HEK293 (cell line): Measurements from ENCODE around the gene GM2A.

Experiments
- CTCF ChIA-PET: fragments of 350-600 bp; formaldehyde crosslinking; extraction: SDS; loops from one replicate; lab custom pipeline; 2021; ENCODE audit warnings: antibody characterized with exemption; lab: Yijun Ruan, JAX
- POLR2A ChIA-PET: fragments of 300-600 bp; formaldehyde crosslinking; extraction: SDS; loops from one replicate; lab custom pipeline; 2020; ENCODE audit warnings: antibody characterized with exemption, inconsistent platforms; lab: Yijun Ruan, JAX
- H3K27ac ChIP-seq: fragments of 200-500 bp; sonication (Bioruptor generic); 2 replicates; pipeline ENCODE4 v1.5.1; 2014; ENCODE audit warnings: low read depth, low read length, control low read depth, inconsistent platforms; ENCODE audit errors: extremely low read depth
- H3K36me3 ChIP-seq, 2 experiments: fragments of 200-500 bp in 1 of 2; sonication (Bioruptor generic) in 1 of 2; 1 replicate in 1 of 2; 2 replicates in 1 of 2; pipeline ENCODE4 v1.5.1; 2014 to 2017; ENCODE audit warnings: inconsistent platforms in 2 of 2, low read length in 2 of 2; ENCODE audit not compliant: control insufficient read depth in 2 of 2, insufficient read depth in 1 of 2
- H3K4me1 ChIP-seq: fragments of 200-500 bp; sonication (Bioruptor generic); 2 replicates; pipeline ENCODE4 v1.5.1; 2014; ENCODE audit warnings: mild to moderate bottlenecking, low read length, inconsistent platforms; ENCODE audit not compliant: control insufficient read depth, insufficient read depth
- H3K4me3 ChIP-seq: 2 replicates; pipeline ENCODE4 v1.5.1; 2011; ENCODE audit warnings: low read depth, mild to moderate bottlenecking, control low read depth, low read length, moderate library complexity
- H3K9me3 ChIP-seq: fragments of 200-500 bp; sonication (Bioruptor generic); 2 replicates; pipeline ENCODE4 v1.5.1; 2014; ENCODE audit warnings: low read depth, low read length, inconsistent platforms; ENCODE audit not compliant: control insufficient read depth, insufficient read depth
- KLF1 ChIP-seq: fragments of 450-650 bp; formaldehyde crosslinking; IDR thresholded peaks from 2 replicates; pipeline ENCODE4 v1.5.1; 2016; ENCODE audit warnings: missing biosample characterization, missing genetic modification characterization
- KLF16 ChIP-seq: fragments of 450-650 bp; formaldehyde crosslinking; IDR thresholded peaks from 2 replicates; pipeline ENCODE4 v1.5.1; 2017; ENCODE audit warnings: missing biosample characterization, missing genetic modification characterization
- PRDM1 ChIP-seq: fragments of 450-650 bp; formaldehyde crosslinking; IDR thresholded peaks from 2 replicates; pipeline ENCODE4; 2016; ENCODE audit warnings: missing biosample characterization, missing genetic modification characterization
- TRIM28 ChIP-seq: IDR thresholded peaks from 2 replicates; pipeline ENCODE4 v1.6.1; 2011; ENCODE audit warnings: low read length, control low read depth, borderline replicate concordance
- ZNF112 ChIP-seq: fragments of 450-650 bp; formaldehyde crosslinking; IDR thresholded peaks from 2 replicates; pipeline ENCODE4 v1.5.0; 2017; ENCODE audit warnings: missing biosample characterization, missing genetic modification characterization
- ZNF473 ChIP-seq: fragments of 450-650 bp; formaldehyde crosslinking; IDR thresholded peaks from 2 replicates; pipeline ENCODE4 v1.5.1; 2017; ENCODE audit warnings: missing biosample characterization, missing genetic modification characterization
- ZNF571 ChIP-seq: fragments of 450-650 bp; formaldehyde crosslinking; IDR thresholded peaks from 2 replicates; pipeline ENCODE4 v1.5.0; 2017; ENCODE audit warnings: missing biosample characterization, missing genetic modification characterization
- ZNF626 ChIP-seq: fragments of 450-650 bp; sonication (Bioruptor Pico); formaldehyde crosslinking; IDR thresholded peaks from 2 replicates; pipeline ENCODE4 v1.5.1; 2018; ENCODE audit warnings: missing biosample characterization, missing genetic modification characterization, inconsistent platforms
- ZNF660 ChIP-seq: fragments of 450-650 bp; IDR thresholded peaks from 2 replicates; pipeline ENCODE4 v1.5.1; 2018; ENCODE audit warnings: missing biosample characterization, mild to moderate bottlenecking, missing genetic modification characterization
- ZNF707 ChIP-seq: fragments of 450-650 bp; formaldehyde crosslinking; IDR thresholded peaks from 2 replicates; pipeline ENCODE4 v1.5.1; 2016; ENCODE audit warnings: missing biosample characterization, missing genetic modification characterization
- ZNF777 ChIP-seq: fragments of 450-650 bp; formaldehyde crosslinking; IDR thresholded peaks from 2 replicates; pipeline ENCODE4 v1.5.1; 2017; ENCODE audit warnings: missing biosample characterization, missing genetic modification characterization, borderline replicate concordance
- ZSCAN16 ChIP-seq: fragments of 450-650 bp; formaldehyde crosslinking; IDR thresholded peaks from 2 replicates; pipeline ENCODE4 v1.5.1; 2016; ENCODE audit warnings: missing biosample characterization, missing genetic modification characterization
- TF ChIP-seq, protein P1 (sequence below): fragments of 450-650 bp; formaldehyde crosslinking; IDR thresholded peaks from 2 replicates; pipeline ENCODE4 v1.5.1; 2017; ENCODE audit warnings: missing biosample characterization, missing genetic modification characterization
- TF ChIP-seq, protein P2 (sequence below): fragments of 450-650 bp; formaldehyde crosslinking; IDR thresholded peaks from 2 replicates; pipeline ENCODE4 v1.5.1; 2016; ENCODE audit warnings: missing biosample characterization, missing genetic modification characterization
- TF ChIP-seq, protein P3 (sequence below): fragments of 450-650 bp; formaldehyde crosslinking; IDR thresholded peaks from 2 replicates; pipeline ENCODE4 v1.5.1; 2017; ENCODE audit warnings: missing biosample characterization, mild to moderate bottlenecking, missing genetic modification characterization, moderate library complexity
- TF ChIP-seq, protein P4 (sequence below): fragments of 450-650 bp; formaldehyde crosslinking; IDR thresholded peaks from 2 replicates; pipeline ENCODE4 v1.5.1; 2016; ENCODE audit warnings: missing biosample characterization, missing genetic modification characterization, borderline replicate concordance
- TF ChIP-seq, protein P5 (sequence below): fragments of 450-650 bp; formaldehyde crosslinking; conservative IDR thresholded peaks from 2 replicates; pipeline ENCODE4 v1.5.1; 2016; ENCODE audit warnings: low read depth, missing biosample characterization, missing genetic modification characterization
- TF ChIP-seq, protein P6 (sequence below): fragments of 450-650 bp; formaldehyde crosslinking; IDR thresholded peaks from 2 replicates; pipeline ENCODE4 v1.5.1; 2016; ENCODE audit warnings: missing biosample characterization, missing genetic modification characterization
- TF ChIP-seq, protein P7 (sequence below): sonication (generic); formaldehyde crosslinking; IDR thresholded peaks from 2 replicates; pipeline ENCODE4 v1.8.1; 2022; ENCODE audit warnings: mild to moderate bottlenecking, moderate library complexity, missing genetic modification reagents

The GM2A gene

DNA sequence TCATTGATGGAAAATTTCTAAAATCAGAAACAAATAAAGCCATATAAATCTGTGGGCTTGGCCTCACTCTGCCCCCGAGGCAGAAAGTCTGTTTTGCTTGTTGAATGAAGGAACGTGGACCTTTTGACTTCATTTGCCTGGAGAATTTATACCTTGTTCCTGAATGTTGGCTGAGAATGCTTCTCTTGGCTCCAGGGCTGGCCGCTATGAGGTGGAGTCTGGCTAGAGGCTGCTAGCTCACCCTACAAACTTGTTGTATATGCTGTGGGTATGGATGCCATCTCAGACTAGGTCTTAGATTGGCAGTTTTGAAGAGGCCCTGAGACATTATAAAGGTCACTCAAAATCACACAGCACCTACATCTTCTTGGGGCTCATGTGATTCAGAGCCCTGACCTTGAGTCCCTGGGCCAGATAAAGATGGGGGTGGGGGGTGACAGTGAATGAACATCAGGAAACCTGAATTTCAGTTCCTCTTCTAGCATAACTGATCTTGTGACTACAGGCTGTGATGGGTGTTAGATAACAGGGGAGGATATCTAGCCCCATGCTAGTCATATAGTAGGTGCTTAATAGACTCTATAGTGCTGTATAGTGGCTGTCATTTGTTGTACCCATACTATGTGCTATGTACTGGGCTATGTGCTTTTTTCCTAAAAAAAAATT is 2.8 kb downstream of the GM2A start:
- H3K36me3 ChIP-seq, result no peaks in the 10 kb centered on the region
- H3K9me3 ChIP-seq, result no peaks in the 10 kb centered on the region
- CTCF ChIA-PET, result interaction anchor here (0.7 kb wide), 2 partner anchors 18 to 43 kb away, joined by 3 to 4 read pairs; no protein-coding TSS in a partner anchor
- H3K4me3 ChIP-seq, result no peak overlapping the region
- POLR2A ChIA-PET, result no interaction called here
- H3K27ac ChIP-seq, result no peak overlapping the region
- H3K4me1 ChIP-seq, result peaks cover 3% of the 10 kb centered on the region; the same call in 1 of the 2 replicates
- no peak for TF ChIP-seq KLF1 (tag by site-specific recombination)
- no peak for TF ChIP-seq ZNF571 (tag by site-specific recombination)
- TF ChIP-seq, protein P1, sequence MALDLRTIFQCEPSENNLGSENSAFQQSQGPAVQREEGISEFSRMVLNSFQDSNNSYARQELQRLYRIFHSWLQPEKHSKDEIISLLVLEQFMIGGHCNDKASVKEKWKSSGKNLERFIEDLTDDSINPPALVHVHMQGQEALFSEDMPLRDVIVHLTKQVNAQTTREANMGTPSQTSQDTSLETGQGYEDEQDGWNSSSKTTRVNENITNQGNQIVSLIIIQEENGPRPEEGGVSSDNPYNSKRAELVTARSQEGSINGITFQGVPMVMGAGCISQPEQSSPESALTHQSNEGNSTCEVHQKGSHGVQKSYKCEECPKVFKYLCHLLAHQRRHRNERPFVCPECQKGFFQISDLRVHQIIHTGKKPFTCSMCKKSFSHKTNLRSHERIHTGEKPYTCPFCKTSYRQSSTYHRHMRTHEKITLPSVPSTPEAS (tag by site-specific recombination), result no peak
- no peak for TF ChIP-seq ZNF473 (tag by site-specific recombination)
- TF ChIP-seq TRIM28, result no peak
- TF ChIP-seq KLF16 (tag by site-specific recombination), result no peak
- TF ChIP-seq, protein P2, sequence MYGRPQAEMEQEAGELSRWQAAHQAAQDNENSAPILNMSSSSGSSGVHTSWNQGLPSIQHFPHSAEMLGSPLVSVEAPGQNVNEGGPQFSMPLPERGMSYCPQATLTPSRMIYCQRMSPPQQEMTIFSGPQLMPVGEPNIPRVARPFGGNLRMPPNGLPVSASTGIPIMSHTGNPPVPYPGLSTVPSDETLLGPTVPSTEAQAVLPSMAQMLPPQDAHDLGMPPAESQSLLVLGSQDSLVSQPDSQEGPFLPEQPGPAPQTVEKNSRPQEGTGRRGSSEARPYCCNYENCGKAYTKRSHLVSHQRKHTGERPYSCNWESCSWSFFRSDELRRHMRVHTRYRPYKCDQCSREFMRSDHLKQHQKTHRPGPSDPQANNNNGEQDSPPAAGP, result no peak
- no peak for TF ChIP-seq ZNF660 (tag by site-specific recombination)
- no peak for TF ChIP-seq ZNF707 (tag by site-specific recombination)

DNA sequence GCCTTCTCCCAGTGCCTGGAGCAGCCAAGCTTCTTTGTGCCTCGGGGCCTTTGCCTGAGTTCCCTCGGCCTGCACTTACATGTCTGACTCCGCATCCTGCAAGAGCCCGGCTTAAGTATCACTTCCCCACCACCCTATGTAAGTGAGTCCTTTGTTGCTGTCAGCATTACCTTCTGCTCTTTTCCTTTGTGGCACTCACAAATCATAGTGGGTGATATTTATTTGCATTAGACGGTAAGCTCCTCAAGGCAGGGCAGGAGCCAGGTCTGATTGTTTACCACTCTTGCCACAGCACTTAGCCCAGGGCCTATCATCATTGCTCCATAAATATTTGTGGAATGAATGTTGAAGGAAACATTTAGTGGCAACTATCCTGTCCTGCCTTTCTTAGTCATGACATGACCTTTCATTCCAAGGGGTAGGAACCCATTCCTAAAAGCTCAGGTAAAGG is 4.8 kb downstream of the GM2A start:
- CTCF ChIA-PET, result interaction anchor here (0.9 to 1.4 kb wide), 3 partner anchors 9 to 58 kb away, joined by 3 to 4 read pairs (median 3); no protein-coding TSS in a partner anchor
- TF ChIP-seq ZNF112 (tag by site-specific recombination) (no peak), ZSCAN16 (tag by site-specific recombination) (no peak), ZNF626 (tag by site-specific recombination) (no peak), ZNF777 (tag by site-specific recombination) (no peak), PRDM1 (no peak)
- TF ChIP-seq, protein P3, sequence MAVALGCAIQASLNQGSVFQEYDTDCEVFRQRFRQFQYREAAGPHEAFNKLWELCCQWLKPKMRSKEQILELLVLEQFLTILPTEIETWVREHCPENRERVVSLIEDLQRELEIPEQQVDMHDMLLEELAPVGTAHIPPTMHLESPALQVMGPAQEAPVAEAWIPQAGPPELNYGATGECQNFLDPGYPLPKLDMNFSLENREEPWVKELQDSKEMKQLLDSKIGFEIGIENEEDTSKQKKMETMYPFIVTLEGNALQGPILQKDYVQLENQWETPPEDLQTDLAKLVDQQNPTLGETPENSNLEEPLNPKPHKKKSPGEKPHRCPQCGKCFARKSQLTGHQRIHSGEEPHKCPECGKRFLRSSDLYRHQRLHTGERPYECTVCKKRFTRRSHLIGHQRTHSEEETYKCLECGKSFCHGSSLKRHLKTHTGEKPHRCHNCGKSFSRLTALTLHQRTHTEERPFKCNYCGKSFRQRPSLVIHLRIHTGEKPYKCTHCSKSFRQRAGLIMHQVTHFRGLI (tag by site-specific recombination), result no peak
- TF ChIP-seq, protein P4, sequence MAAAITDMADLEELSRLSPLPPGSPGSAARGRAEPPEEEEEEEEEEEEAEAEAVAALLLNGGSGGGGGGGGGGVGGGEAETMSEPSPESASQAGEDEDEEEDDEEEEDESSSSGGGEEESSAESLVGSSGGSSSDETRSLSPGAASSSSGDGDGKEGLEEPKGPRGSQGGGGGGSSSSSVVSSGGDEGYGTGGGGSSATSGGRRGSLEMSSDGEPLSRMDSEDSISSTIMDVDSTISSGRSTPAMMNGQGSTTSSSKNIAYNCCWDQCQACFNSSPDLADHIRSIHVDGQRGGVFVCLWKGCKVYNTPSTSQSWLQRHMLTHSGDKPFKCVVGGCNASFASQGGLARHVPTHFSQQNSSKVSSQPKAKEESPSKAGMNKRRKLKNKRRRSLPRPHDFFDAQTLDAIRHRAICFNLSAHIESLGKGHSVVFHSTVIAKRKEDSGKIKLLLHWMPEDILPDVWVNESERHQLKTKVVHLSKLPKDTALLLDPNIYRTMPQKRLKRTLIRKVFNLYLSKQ, result no peak
- TF ChIP-seq, protein P5, sequence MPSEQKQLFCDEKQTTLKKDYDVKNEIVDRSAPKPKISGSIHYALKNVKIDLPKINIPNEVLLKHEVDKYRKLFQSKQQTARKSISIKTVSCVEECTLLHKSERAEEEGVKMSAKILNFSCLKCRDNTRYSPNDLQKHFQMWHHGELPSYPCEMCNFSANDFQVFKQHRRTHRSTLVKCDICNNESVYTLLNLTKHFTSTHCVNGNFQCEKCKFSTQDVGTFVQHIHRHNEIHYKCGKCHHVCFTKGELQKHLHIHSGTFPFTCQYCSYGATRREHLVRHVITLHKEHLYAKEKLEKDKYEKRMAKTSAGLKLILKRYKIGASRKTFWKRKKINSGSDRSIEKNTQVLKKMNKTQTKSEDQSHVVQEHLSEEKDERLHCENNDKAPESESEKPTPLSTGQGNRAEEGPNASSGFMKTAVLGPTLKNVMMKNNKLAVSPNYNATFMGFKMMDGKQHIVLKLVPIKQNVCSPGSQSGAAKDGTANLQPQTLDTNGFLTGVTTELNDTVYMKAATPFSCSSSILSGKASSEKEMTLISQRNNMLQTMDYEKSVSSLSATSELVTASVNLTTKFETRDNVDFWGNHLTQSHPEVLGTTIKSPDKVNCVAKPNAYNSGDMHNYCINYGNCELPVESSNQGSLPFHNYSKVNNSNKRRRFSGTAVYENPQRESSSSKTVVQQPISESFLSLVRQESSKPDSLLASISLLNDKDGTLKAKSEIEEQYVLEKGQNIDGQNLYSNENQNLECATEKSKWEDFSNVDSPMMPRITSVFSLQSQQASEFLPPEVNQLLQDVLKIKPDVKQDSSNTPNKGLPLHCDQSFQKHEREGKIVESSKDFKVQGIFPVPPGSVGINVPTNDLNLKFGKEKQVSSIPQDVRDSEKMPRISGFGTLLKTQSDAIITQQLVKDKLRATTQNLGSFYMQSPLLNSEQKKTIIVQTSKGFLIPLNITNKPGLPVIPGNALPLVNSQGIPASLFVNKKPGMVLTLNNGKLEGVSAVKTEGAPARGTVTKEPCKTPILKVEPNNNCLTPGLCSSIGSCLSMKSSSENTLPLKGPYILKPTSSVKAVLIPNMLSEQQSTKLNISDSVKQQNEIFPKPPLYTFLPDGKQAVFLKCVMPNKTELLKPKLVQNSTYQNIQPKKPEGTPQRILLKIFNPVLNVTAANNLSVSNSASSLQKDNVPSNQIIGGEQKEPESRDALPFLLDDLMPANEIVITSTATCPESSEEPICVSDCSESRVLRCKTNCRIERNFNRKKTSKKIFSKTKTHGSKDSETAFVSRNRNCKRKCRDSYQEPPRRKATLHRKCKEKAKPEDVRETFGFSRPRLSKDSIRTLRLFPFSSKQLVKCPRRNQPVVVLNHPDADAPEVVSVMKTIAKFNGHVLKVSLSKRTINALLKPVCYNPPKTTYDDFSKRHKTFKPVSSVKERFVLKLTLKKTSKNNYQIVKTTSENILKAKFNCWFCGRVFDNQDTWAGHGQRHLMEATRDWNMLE, result no peak
- TF ChIP-seq, protein P6, sequence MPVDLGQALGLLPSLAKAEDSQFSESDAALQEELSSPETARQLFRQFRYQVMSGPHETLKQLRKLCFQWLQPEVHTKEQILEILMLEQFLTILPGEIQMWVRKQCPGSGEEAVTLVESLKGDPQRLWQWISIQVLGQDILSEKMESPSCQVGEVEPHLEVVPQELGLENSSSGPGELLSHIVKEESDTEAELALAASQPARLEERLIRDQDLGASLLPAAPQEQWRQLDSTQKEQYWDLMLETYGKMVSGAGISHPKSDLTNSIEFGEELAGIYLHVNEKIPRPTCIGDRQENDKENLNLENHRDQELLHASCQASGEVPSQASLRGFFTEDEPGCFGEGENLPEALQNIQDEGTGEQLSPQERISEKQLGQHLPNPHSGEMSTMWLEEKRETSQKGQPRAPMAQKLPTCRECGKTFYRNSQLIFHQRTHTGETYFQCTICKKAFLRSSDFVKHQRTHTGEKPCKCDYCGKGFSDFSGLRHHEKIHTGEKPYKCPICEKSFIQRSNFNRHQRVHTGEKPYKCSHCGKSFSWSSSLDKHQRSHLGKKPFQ, result no peak
- TF ChIP-seq, protein P7, sequence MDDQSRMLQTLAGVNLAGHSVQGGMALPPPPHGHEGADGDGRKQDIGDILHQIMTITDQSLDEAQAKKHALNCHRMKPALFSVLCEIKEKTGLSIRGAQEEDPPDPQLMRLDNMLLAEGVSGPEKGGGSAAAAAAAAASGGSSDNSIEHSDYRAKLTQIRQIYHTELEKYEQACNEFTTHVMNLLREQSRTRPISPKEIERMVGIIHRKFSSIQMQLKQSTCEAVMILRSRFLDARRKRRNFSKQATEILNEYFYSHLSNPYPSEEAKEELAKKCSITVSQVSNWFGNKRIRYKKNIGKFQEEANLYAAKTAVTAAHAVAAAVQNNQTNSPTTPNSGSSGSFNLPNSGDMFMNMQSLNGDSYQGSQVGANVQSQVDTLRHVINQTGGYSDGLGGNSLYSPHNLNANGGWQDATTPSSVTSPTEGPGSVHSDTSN (CRISPR knock-in tag), result no peak

More for the DNA sequence above, 4.8 kb downstream of the GM2A start:
- POLR2A ChIA-PET, result interaction anchor here (0.9 kb wide), 1 partner anchor 34 kb away, joined by 3 read pairs; the partner anchor contains the start of gene CCDC69
- no peak overlapping the region for H3K27ac ChIP-seq
- H3K4me1 ChIP-seq, result no peaks in the 10 kb centered on the region
- no peaks in the 10 kb centered on the region for H3K9me3 ChIP-seq
- H3K4me3 ChIP-seq, result no peak overlapping the region
- peaks cover 0 to 4% of the 10 kb centered on the region in 2 experiments; a peak in 1 of 3 replicates for H3K36me3 ChIP-seq
